B cell (primary cell): ENCODE measurements around the gene MAML2.

Source experiments
- EZH2 ChIP-seq: IDR thresholded peaks from 2 replicates; pipeline ENCODE4 v1.6.1; 2012; ENCODE audit warnings: borderline replicate concordance, low read depth, mild to moderate bottlenecking, moderate library complexity, low read length; ENCODE audit not compliant: insufficient read depth, poor library complexity, severe bottlenecking
- TF ChIP-seq, protein P1 (sequence below): fragments of 200-600 bp; IDR thresholded peaks from one replicate; pipeline ENCODE4 v1.8.0; 2022; ENCODE audit warnings: antibody characterized with exemption, mild to moderate bottlenecking

DNA sequence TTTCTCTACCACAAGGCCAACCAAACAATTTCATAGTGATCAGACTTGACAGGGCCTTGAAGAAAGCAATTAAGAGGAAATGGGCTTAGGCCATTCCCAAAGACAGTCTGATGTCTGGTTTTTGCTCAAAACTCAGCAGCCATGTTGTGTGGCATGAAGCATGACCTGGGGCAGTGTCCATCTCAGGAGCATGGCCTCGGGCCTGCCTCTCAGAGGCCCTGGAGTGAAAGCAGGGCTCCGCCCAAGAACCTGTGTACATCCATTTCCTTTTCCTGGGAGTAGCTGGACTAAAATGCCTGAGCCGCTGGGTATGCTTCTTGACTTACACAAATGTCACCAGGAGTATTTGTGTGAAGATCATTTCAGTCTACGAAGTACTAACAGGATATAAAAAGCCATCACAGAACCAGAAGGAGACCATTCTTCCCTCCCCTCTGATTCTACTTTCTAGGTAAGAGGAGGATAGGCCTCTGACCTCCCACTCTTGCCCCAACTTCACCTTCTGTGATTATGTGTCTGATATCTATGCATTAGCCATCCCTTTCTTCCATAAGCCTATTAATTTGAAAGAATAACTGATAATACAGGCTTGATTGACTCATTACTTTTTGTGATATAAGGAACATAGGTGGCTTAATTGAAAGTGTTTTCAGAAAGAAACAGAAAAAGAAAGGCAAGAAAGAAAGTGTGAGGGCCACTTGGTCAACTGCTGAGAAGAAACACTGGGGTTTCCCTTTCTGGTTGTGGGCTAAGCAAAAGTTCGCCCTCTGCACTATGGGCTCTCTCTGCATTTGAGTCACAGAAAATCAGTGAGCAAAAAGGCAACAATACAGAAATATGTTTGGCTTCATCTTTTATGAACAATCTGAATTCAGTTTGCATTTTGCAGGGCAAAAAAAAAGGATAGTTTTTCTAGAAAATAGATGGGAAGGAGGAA, 230.5 kb downstream of the MAML2 start:
- TF ChIP-seq, protein P1, sequence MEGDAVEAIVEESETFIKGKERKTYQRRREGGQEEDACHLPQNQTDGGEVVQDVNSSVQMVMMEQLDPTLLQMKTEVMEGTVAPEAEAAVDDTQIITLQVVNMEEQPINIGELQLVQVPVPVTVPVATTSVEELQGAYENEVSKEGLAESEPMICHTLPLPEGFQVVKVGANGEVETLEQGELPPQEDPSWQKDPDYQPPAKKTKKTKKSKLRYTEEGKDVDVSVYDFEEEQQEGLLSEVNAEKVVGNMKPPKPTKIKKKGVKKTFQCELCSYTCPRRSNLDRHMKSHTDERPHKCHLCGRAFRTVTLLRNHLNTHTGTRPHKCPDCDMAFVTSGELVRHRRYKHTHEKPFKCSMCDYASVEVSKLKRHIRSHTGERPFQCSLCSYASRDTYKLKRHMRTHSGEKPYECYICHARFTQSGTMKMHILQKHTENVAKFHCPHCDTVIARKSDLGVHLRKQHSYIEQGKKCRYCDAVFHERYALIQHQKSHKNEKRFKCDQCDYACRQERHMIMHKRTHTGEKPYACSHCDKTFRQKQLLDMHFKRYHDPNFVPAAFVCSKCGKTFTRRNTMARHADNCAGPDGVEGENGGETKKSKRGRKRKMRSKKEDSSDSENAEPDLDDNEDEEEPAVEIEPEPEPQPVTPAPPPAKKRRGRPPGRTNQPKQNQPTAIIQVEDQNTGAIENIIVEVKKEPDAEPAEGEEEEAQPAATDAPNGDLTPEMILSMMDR: no peak
- TF ChIP-seq EZH2: no peak
